GM23338 (cell line): ENCODE results near the gene CRISPLD2. TPM values are rescaled to one million over a fixed set of nuclear protein-coding genes. Genes with fewer than 3 reads are reported as not detected.

Source experiments
- ATAC-seq: fragments of 200-7000 bp; cut with Tn5 transposase; 3 replicates; pipeline ENCODE4 v1.9.1; 2020
- DNase-seq: peaks from one replicate; pipeline ENCODE4 v3.0.0-alpha.2; 2015; ENCODE audit warnings: low spot score
- H2AFZ ChIP-seq: fragments of 200-600 bp; sonication (generic); 2 replicates; pipeline ENCODE4 v1.8.0; 2016; ENCODE audit warnings: antibody characterized with exemption, mild to moderate bottlenecking, moderate library complexity
- H3F3A ChIP-seq: fragments of 200-600 bp; sonication (generic); replicated peaks from 2 replicates; pipeline ENCODE4 v1.8.0; 2017; ENCODE audit warnings: antibody characterized with exemption, mixed run types, low read depth
- H3K27ac ChIP-seq: fragments of 200-600 bp; sonication (generic); 2 replicates; pipeline ENCODE4 v1.6.1; 2016; ENCODE audit warnings: low read depth
- H3K27me3 ChIP-seq: fragments of 200-600 bp; sonication (generic); 2 replicates; pipeline ENCODE4 v1.8.0; 2016; ENCODE audit warnings: mild to moderate bottlenecking, mixed run types, moderate library complexity; ENCODE audit not compliant: insufficient read depth
- H3K36me3 ChIP-seq: fragments of 200-600 bp; sonication (generic); 2 replicates; pipeline ENCODE4 v1.8.0; 2016; ENCODE audit warnings: mild to moderate bottlenecking; ENCODE audit not compliant: insufficient read depth
- H3K4me1 ChIP-seq: fragments of 200-600 bp; sonication (generic); 2 replicates; pipeline ENCODE4 v1.8.0; 2016; ENCODE audit warnings: mild to moderate bottlenecking, moderate library complexity; ENCODE audit not compliant: insufficient read depth
- H3K4me2 ChIP-seq: fragments of 200-600 bp; sonication (generic); 2 replicates; pipeline ENCODE4 v1.7.1; 2017; ENCODE audit warnings: mixed run types
- H3K4me3 ChIP-seq: fragments of 200-600 bp; sonication (generic); 2 replicates; pipeline ENCODE4 v1.6.1; 2016; ENCODE audit warnings: mixed run types
- H3K79me2 ChIP-seq: fragments of 200-600 bp; sonication (generic); replicated peaks from 2 replicates; pipeline ENCODE4 v1.8.0; 2017; ENCODE audit warnings: mild to moderate bottlenecking; ENCODE audit not compliant: insufficient read depth
- H3K9me2 ChIP-seq: fragments of 200-600 bp; sonication (generic); 2 replicates; pipeline ENCODE4 v1.8.0; 2017; ENCODE audit not compliant: insufficient read depth
- H4K20me1 ChIP-seq: fragments of 200-600 bp; sonication (generic); replicated peaks from 2 replicates; pipeline ENCODE4 v1.8.0; 2017; ENCODE audit warnings: mild to moderate bottlenecking; ENCODE audit not compliant: insufficient read depth
- H3K27ac Mint-ChIP-seq: 2 replicates; pipeline ENCODE4 v1.8.0; 2020; ENCODE audit warnings: inconsistent platforms, mild to moderate bottlenecking, moderate library complexity, mixed read lengths
- H3K27me3 Mint-ChIP-seq: 3 replicates; pipeline ENCODE4 v1.8.0; 2022; ENCODE audit warnings: low read depth, mild to moderate bottlenecking, moderate library complexity, mixed read lengths, inconsistent platforms; ENCODE audit not compliant: insufficient read depth, poor library complexity
- H3K36me3 Mint-ChIP-seq: 3 replicates; pipeline ENCODE4 v1.8.0; 2021; ENCODE audit warnings: low read depth, mild to moderate bottlenecking, inconsistent platforms, moderate library complexity, mixed read lengths
- H3K4me1 Mint-ChIP-seq: 3 replicates; pipeline ENCODE4 v1.8.0; 2020; ENCODE audit warnings: mild to moderate bottlenecking, inconsistent platforms, mixed read lengths
- H3K4me3 Mint-ChIP-seq: 3 replicates; pipeline ENCODE4 v1.8.0; 2021; ENCODE audit warnings: moderate library complexity, mild to moderate bottlenecking, inconsistent platforms, mixed read lengths
- H3K9me3 Mint-ChIP-seq: 3 replicates; pipeline ENCODE4 v1.8.0; 2020; ENCODE audit warnings: moderate library complexity, mild to moderate bottlenecking, inconsistent platforms, mixed read lengths
- CREB1 ChIP-seq: fragments of 250-450 bp; sonication (Bioruptor Pico); IDR thresholded peaks from 2 replicates; pipeline ENCODE4 v1.5.0; 2020; ENCODE audit warnings: low read depth, mild to moderate bottlenecking, moderate library complexity
- EZH2 ChIP-seq: fragments of 200-600 bp; sonication (generic); IDR thresholded peaks from one replicate; pipeline ENCODE4 v1.8.0; 2017; ENCODE audit warnings: antibody characterized with exemption, mild to moderate bottlenecking, low read depth; ENCODE audit not compliant: unreplicated experiment
- EZH2phosphoT487 ChIP-seq: fragments of 200-600 bp; sonication (generic); IDR thresholded peaks from one replicate; pipeline ENCODE4 v1.8.1; 2018; ENCODE audit warnings: antibody characterized with exemption; ENCODE audit not compliant: unreplicated experiment
- JUNB ChIP-seq: IDR thresholded peaks from one replicate; pipeline ENCODE4 v1.6.1; 2016; ENCODE audit warnings: antibody characterized with exemption; ENCODE audit not compliant: unreplicated experiment
- NANOG ChIP-seq: IDR thresholded peaks from 2 replicates; pipeline ENCODE4 v1.6.1; 2016; ENCODE audit warnings: antibody characterized with exemption, borderline replicate concordance
- POLR2AphosphoS5 ChIP-seq: IDR thresholded peaks from 2 replicates; pipeline ENCODE4 v1.6.1; 2016; ENCODE audit warnings: antibody characterized with exemption, low read depth
- STAT1 ChIP-seq: IDR thresholded peaks from one replicate; pipeline ENCODE4 v1.6.1; 2016; ENCODE audit warnings: antibody characterized with exemption; ENCODE audit not compliant: unreplicated experiment
- ZNF114 ChIP-seq: fragments of 250-450 bp; sonication (Bioruptor Pico); IDR thresholded peaks from 2 replicates; pipeline ENCODE4 v1.5.0; 2020; ENCODE audit warnings: mild to moderate bottlenecking, moderate library complexity
- ZNF331 ChIP-seq: fragments of 250-450 bp; sonication (Bioruptor Pico); IDR thresholded peaks from 2 replicates; pipeline ENCODE4 v1.5.0; 2020; ENCODE audit warnings: low read depth, mild to moderate bottlenecking, moderate library complexity
- polyA plus RNA-seq: library from polyadenylated mRNA; unstranded; fragments of >200 nt; fragmentation: Nextera tagmentation; extraction: Ambion mirVana; gene quantifications from 2 replicates; pipeline ENCODE4 v1.2.1, GENCODE V29; 2016
- total RNA-seq: library from RNA; depleted of rRNA; stranded (reverse); fragments of >200 nt; shearing (Covaris generic); gene quantifications from 2 replicates; pipeline ENCODE4 v1.2.3, GENCODE V29; 2014
- TF ChIP-seq, protein P1 (sequence below): IDR thresholded peaks from 2 replicates; pipeline ENCODE4 v1.6.1; 2016; ENCODE audit warnings: antibody characterized with exemption
- TF ChIP-seq, protein P2 (sequence below): IDR thresholded peaks from one replicate; pipeline ENCODE4 v1.6.1; 2018; ENCODE audit warnings: antibody characterized with exemption; ENCODE audit not compliant: unreplicated experiment

CRISPLD2 gene
- total and polyA plus RNA-seq, 2 experiments from 2014 or later: 2.6 to 8.3 TPM

DNA sequence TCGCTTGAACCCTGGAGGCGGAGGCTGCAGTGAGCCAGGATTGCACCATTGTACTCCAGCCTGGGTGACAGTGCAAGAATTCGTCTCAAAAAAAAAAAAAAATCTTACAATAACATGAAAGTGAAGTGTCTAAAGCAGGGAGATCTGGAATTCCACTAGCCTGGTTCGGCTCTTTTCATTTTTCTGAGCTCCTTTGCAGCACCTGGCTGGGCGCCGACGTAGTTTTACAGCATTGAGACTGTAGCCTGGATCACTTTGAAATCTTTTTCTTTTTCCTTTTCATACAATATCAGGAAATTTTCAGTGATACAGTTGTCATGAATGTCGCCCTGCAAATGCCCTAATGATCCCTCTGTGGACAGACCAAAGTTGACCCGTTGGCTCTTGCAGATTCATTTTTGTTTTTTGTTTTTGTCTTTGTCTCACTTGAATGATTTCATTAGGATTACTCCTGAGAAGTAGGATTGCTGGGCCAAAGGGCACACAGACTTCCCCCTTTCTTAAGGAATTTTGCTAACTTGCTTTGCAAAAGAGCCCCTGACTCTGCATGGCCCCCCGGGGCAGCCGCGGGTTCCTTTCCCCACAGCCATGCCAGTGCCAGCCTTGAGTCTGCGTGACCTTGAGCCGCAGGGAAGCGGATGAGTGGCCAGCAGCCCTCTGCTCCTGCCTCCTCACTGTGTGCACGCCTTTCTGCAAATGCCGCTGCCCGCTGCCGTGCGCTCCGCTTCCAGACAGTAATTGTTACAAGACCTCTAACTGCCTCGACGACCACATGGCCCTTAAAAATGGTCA lies 28.0 kb downstream of the CRISPLD2 start:
- ATAC-seq (peak; percentile 4; the same call in 1 of the 3 replicates), DNase-seq (no peak)
- Histone ChIP-seq H3K27ac (no peak overlapping the region; the same call in 1 of the 2 replicates), H2AFZ (no peak overlapping the region), H3K27me3 (no peaks in the 10 kb centered on the region), H3K4me1 (peaks cover 37% of the 10 kb centered on the region), H3K36me3 (no peaks in the 10 kb centered on the region), H3K4me2 (peak overlapping the region; percentile 52), H3K9me2 (no peaks in the 10 kb centered on the region), H3F3A (peaks cover 13% of the 10 kb centered on the region; the same call in 1 of the 2 replicates), H4K20me1 (no peaks in the 10 kb centered on the region; the same call in 1 of the 2 replicates), H3K4me3 (no peak overlapping the region), H3K79me2 (no peaks in the 10 kb centered on the region)
- H3K9me3 Mint-ChIP-seq: no peaks in the 10 kb centered on the region; the same call in 2 of the 3 replicates
- H3K4me3 Mint-ChIP-seq: no peak overlapping the region; the same call in 2 of the 3 replicates
- H3K4me1 Mint-ChIP-seq: peaks cover 53% of the 10 kb centered on the region
- peak overlapping the region; percentile 4; the same call in 1 of the 2 replicates for H3K27ac Mint-ChIP-seq
- TF ChIP-seq CREB1 (CRISPR knock-in tag): no peak
- no peak for TF ChIP-seq ZNF114 (CRISPR knock-in tag)
- TF ChIP-seq POLR2AphosphoS5: no peak
- TF ChIP-seq STAT1: no peak
- no peak for TF ChIP-seq EZH2phosphoT487
- no peak for TF ChIP-seq JUNB
- no peak for TF ChIP-seq ZNF331 (CRISPR knock-in tag)
- no peak for TF ChIP-seq EZH2
- TF ChIP-seq, protein P1, sequence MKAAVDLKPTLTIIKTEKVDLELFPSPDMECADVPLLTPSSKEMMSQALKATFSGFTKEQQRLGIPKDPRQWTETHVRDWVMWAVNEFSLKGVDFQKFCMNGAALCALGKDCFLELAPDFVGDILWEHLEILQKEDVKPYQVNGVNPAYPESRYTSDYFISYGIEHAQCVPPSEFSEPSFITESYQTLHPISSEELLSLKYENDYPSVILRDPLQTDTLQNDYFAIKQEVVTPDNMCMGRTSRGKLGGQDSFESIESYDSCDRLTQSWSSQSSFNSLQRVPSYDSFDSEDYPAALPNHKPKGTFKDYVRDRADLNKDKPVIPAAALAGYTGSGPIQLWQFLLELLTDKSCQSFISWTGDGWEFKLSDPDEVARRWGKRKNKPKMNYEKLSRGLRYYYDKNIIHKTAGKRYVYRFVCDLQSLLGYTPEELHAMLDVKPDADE: no peak
- no peak for TF ChIP-seq NANOG
- TF ChIP-seq, protein P2, sequence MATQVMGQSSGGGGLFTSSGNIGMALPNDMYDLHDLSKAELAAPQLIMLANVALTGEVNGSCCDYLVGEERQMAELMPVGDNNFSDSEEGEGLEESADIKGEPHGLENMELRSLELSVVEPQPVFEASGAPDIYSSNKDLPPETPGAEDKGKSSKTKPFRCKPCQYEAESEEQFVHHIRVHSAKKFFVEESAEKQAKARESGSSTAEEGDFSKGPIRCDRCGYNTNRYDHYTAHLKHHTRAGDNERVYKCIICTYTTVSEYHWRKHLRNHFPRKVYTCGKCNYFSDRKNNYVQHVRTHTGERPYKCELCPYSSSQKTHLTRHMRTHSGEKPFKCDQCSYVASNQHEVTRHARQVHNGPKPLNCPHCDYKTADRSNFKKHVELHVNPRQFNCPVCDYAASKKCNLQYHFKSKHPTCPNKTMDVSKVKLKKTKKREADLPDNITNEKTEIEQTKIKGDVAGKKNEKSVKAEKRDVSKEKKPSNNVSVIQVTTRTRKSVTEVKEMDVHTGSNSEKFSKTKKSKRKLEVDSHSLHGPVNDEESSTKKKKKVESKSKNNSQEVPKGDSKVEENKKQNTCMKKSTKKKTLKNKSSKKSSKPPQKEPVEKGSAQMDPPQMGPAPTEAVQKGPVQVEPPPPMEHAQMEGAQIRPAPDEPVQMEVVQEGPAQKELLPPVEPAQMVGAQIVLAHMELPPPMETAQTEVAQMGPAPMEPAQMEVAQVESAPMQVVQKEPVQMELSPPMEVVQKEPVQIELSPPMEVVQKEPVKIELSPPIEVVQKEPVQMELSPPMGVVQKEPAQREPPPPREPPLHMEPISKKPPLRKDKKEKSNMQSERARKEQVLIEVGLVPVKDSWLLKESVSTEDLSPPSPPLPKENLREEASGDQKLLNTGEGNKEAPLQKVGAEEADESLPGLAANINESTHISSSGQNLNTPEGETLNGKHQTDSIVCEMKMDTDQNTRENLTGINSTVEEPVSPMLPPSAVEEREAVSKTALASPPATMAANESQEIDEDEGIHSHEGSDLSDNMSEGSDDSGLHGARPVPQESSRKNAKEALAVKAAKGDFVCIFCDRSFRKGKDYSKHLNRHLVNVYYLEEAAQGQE: no peak
- H3K36me3 Mint-ChIP-seq: peaks cover 5% of the 10 kb centered on the region; the same call in 2 of the 3 replicates
- peaks cover 36% of the 10 kb centered on the region for H3K27me3 Mint-ChIP-seq
